A549 (cell line): ENCODE data around the gene RCVRN.

Experiments
- CTCF ChIP-seq: fragments of >200 bp; sonication (Bioruptor Twin); formaldehyde crosslinking; IDR thresholded peaks from 3 replicates; pipeline ENCODE4 v1.5.1; 2016
- HEYL ChIP-seq: fragments of 250-450 bp; sonication (Bioruptor Pico); IDR thresholded peaks from 2 replicates; pipeline ENCODE4 v1.8.0; 2021; ENCODE audit warnings: mild to moderate bottlenecking, moderate library complexity
- NR3C1 ChIP-seq: fragments of >200 bp; sonication (Bioruptor Twin); formaldehyde crosslinking; IDR thresholded peaks from 3 replicates; pipeline ENCODE4 v1.6.1; 2017
- POLR2A ChIP-seq: IDR thresholded peaks from 2 replicates; pipeline ENCODE4 v1.6.1; 2012; ENCODE audit warnings: mild to moderate bottlenecking, low read length
- SMC3 ChIP-seq: fragments of >200 bp; sonication (Bioruptor Twin); formaldehyde crosslinking; IDR thresholded peaks from 3 replicates; pipeline ENCODE4 v1.6.1; 2018; ENCODE audit warnings: inconsistent platforms

GRCh38 chr17:9922012-9922848 lies 17.2 kb upstream of the RCVRN start:
- TF ChIP-seq CTCF (no peak), POLR2A (no peak), NR3C1 (no peak), SMC3 (no peak), HEYL (CRISPR knock-in tag) (no peak)
